Neural crest cell (in vitro differentiated cells): ENCODE results near the gene GNAQ. TPM values are rescaled to one million over a fixed set of nuclear protein-coding genes. Genes with fewer than 3 reads are reported as not detected.

Experiments used
- DNase-seq: peaks from one replicate; pipeline ENCODE4 v3.0.0; 2021; ENCODE audit warnings: low read depth, mixed read lengths, low spot score
- H3K27ac Mint-ChIP-seq: one replicate; pipeline ENCODE4 v1.8.0; 2021; ENCODE audit warnings: mild to moderate bottlenecking, mixed read lengths; ENCODE audit not compliant: unreplicated experiment
- H3K27me3 Mint-ChIP-seq: 2 replicates; pipeline ENCODE4 v1.8.0; 2021; ENCODE audit warnings: low read depth, mild to moderate bottlenecking, mixed read lengths
- H3K36me3 Mint-ChIP-seq: 2 replicates; pipeline ENCODE4 v1.8.0; 2021; ENCODE audit warnings: low read depth, mild to moderate bottlenecking, mixed read lengths
- H3K4me1 Mint-ChIP-seq: 2 replicates; pipeline ENCODE4 v1.8.0; 2021; ENCODE audit warnings: mixed read lengths
- H3K4me3 Mint-ChIP-seq: one replicate; pipeline ENCODE4 v1.8.0; 2021; ENCODE audit warnings: mild to moderate bottlenecking, mixed read lengths
- H3K9me3 Mint-ChIP-seq: 2 replicates; pipeline ENCODE4 v1.8.0; 2021; ENCODE audit warnings: mixed read lengths
- total RNA-seq: library from RNA; stranded (reverse); gene quantifications from 2 replicates; pipeline ENCODE4 v1.2.1, GENCODE V29; 2021
- TF ChIP-seq, protein P1 (sequence below): fragments of 200-600 bp; sonication (generic); conservative IDR thresholded peaks from 2 replicates; pipeline ENCODE4 v1.5.0; 2021; ENCODE audit warnings: antibody characterized with exemption, mild to moderate bottlenecking

The GNAQ gene
- total RNA-seq, 1 donor from 2014 or later = 53.3 TPM

DNA sequence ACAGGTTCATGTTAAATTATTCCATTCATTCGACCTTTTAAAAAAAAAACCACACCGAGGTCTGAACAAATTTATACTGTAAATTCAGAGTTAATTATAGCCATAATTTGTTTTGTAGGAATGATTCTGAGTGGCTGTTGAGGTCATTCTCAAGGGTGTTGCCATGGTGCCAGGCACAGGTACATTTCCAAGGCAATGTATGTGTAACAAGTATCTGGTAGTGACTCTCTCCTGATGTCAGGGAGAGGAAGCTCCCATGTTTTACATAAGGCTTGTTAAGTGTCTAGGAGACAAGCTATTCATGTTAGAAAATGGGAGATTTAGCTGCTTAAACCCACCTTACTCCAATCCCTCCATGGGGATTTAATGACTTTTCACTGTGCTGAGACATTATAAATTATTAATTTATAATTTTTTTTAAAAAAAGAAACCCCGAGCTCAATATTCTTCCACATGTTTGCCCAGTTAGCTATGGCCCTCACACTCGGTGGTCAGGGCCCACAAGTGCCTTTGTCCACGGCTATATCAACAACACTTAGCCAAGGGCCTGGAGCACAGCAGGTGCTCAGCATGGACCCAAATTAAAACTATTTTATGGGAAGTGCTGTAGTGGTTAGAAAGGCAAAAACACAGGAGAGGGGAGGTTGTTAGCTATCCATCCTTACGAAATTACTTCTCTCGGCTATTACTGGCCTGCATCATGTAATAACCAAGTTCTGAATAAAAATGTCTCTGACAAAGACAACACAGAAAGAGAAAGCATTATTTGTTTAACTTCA, 228.9 kb downstream of the GNAQ start:
- Mint-ChIP-seq H3K4me1 (peaks cover 13% of the 10 kb centered on the region), H3K27ac (no peak overlapping the region), H3K27me3 (no peaks in the 10 kb centered on the region), H3K9me3 (no peaks in the 10 kb centered on the region), H3K36me3 (peaks cover 8% of the 10 kb centered on the region), H3K4me3 (no peak overlapping the region)
- no peak for DNase-seq
- TF ChIP-seq, protein P1, sequence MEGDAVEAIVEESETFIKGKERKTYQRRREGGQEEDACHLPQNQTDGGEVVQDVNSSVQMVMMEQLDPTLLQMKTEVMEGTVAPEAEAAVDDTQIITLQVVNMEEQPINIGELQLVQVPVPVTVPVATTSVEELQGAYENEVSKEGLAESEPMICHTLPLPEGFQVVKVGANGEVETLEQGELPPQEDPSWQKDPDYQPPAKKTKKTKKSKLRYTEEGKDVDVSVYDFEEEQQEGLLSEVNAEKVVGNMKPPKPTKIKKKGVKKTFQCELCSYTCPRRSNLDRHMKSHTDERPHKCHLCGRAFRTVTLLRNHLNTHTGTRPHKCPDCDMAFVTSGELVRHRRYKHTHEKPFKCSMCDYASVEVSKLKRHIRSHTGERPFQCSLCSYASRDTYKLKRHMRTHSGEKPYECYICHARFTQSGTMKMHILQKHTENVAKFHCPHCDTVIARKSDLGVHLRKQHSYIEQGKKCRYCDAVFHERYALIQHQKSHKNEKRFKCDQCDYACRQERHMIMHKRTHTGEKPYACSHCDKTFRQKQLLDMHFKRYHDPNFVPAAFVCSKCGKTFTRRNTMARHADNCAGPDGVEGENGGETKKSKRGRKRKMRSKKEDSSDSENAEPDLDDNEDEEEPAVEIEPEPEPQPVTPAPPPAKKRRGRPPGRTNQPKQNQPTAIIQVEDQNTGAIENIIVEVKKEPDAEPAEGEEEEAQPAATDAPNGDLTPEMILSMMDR = no peak

DNA sequence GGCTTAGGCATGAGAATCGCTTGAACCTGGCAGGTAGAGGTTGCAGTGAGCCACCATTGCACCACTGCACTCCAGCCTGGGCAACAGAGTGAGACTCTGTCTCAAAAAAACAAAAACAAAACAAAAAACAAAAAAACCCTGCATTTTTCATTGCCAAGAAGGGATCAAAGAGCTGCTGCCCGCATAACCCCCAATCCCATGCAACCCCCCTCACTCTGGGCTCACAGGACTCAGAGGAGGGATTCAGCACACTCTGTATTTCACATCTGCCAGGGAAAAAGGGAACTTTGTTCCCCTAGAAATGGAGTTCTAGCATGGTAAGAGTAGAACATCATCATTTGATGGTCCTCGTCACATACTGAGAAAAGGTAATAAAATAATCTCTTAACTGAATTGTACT, 229.5 kb downstream of the GNAQ start:
- no peak for DNase-seq
- TF ChIP-seq, protein P1 = no peak
- Mint-ChIP-seq H3K27me3 (no peaks in the 10 kb centered on the region), H3K4me1 (peaks cover 13% of the 10 kb centered on the region), H3K4me3 (no peak overlapping the region), H3K27ac (peak overlapping the region; percentile 85), H3K36me3 (peaks cover 10% of the 10 kb centered on the region), H3K9me3 (no peaks in the 10 kb centered on the region)

DNA sequence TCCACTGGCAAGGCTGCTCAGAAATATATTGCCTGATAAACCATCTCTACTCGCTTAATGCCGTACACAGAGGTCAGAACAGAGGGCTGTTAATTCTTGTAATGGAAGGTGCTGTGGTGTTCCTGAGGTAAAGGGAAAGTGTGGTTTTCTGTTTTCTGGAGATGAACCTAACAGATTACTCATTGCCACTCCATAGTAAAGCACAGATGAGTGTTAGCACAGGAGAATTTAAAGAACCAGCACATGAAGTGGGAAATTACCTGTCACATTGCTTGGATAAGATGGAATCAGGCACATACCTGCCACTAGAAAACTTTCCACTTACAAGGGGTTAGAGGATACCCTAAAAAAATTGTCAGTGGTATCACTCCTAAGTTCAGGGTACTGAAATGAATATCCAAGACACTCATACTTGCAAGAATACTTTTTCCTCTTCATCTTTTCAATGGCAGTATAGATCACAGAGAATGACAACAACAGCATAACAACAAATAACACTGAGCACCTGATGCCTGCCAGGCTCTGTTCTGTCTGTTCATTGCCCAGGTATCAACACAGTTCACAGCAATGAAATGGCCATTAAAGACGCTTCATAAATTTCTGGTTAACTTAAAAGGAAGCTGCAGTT, 230.6 kb downstream of the GNAQ start:
- no peaks in the 10 kb centered on the region for H3K9me3 Mint-ChIP-seq
- no peak overlapping the region for H3K27ac Mint-ChIP-seq
- no peak overlapping the region for H3K4me3 Mint-ChIP-seq
- peaks cover 8% of the 10 kb centered on the region for H3K36me3 Mint-ChIP-seq
- no peak for DNase-seq
- TF ChIP-seq, protein P1 = no peak
- H3K4me1 Mint-ChIP-seq = peaks cover 13% of the 10 kb centered on the region
- H3K27me3 Mint-ChIP-seq = no peaks in the 10 kb centered on the region

DNA sequence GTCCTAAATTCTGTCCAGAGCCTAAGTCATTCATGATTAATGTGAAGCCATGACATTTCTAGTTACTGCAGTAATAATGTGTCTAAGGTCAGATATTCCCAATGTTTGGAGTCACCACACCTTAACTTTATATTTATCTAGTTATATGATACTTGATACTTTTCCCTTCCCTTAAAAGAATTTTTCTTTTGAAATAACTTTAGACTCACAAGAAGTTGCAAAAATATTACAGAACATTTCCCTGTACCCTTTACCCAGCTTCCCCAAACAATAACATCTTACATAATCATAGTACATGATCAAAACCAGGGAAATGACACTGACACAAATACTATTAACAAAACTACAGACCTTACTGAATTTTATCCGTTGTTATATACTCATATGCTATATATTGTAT, 233.5 kb downstream of the GNAQ start:
- peaks cover 18% of the 10 kb centered on the region for H3K4me1 Mint-ChIP-seq
- DNase-seq = no peak
- peaks cover 12% of the 10 kb centered on the region for H3K36me3 Mint-ChIP-seq
- no peaks in the 10 kb centered on the region for H3K27me3 Mint-ChIP-seq
- H3K4me3 Mint-ChIP-seq = no peak overlapping the region
- H3K27ac Mint-ChIP-seq = no peak overlapping the region
- no peaks in the 10 kb centered on the region for H3K9me3 Mint-ChIP-seq
- TF ChIP-seq, protein P1 = no peak

DNA sequence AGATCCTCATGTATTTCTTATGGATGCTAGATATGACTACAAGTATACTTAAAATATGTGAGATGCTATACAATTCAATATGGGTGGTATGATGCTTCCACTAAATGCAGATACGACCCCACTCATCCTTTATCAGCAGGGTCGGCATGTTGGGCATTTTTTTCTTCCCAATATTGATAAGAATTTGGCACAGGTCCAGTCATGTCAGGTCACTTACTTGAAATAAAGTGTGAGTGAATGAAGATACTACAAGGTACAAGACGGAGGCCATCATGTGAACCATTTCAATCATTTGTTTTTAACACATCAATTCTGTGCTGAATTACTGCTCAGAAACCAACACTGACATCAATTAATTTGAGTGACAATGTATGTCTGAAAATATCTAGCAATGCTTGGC, 236.6 kb downstream of the GNAQ start:
- Mint-ChIP-seq H3K9me3 (no peaks in the 10 kb centered on the region), H3K27me3 (no peaks in the 10 kb centered on the region), H3K27ac (no peak overlapping the region), H3K4me1 (peaks cover 13% of the 10 kb centered on the region), H3K4me3 (no peak overlapping the region), H3K36me3 (peaks cover 15% of the 10 kb centered on the region)
- no peak for DNase-seq
- TF ChIP-seq, protein P1 = no peak
